Neural progenitor cell (in vitro differentiated cells): ENCODE results near the gene ASCC2. TPM values are rescaled to one million over a fixed set of nuclear protein-coding genes. Genes with fewer than 3 reads are reported as not detected.

Source experiments
- DNase-seq: peaks from one replicate; pipeline ENCODE4 v3.0.0-alpha.2; 2016; ENCODE audit warnings: low spot score
- H2AFZ ChIP-seq: fragments of 200-600 bp; sonication (generic); replicated peaks from 2 replicates; pipeline ENCODE4 v1.6.1; 2016; ENCODE audit warnings: antibody characterized with exemption
- H3F3A ChIP-seq: fragments of 200-600 bp; sonication (generic); 2 replicates; pipeline ENCODE4 v1.6.1; 2016; ENCODE audit warnings: antibody characterized with exemption, low read depth
- H3K27ac ChIP-seq: fragments of 200-600 bp; sonication (generic); 2 replicates; pipeline ENCODE4 v1.5.1; 2016; ENCODE audit warnings: mild to moderate bottlenecking
- H3K27me3 ChIP-seq: fragments of 200-600 bp; sonication (generic); 2 replicates; pipeline ENCODE4 v1.6.1; 2016; ENCODE audit warnings: mild to moderate bottlenecking, moderate library complexity
- H3K36me3 ChIP-seq: fragments of 200-600 bp; sonication (generic); 2 replicates; pipeline ENCODE4 v1.5.1; 2016
- H3K4me1 ChIP-seq: fragments of 200-600 bp; sonication (generic); 2 replicates; pipeline ENCODE4 v1.6.1; 2016; ENCODE audit warnings: mixed run types
- H3K4me2 ChIP-seq: fragments of 200-600 bp; sonication (generic); 2 replicates; pipeline ENCODE4 v1.6.1; 2016
- H3K4me3 ChIP-seq: fragments of 200-600 bp; sonication (generic); 2 replicates; pipeline ENCODE4 v1.5.1; 2016
- H3K79me2 ChIP-seq: fragments of 200-600 bp; sonication (generic); 2 replicates; pipeline ENCODE4 v1.6.1; 2016; ENCODE audit warnings: low read depth
- H3K9ac ChIP-seq: fragments of 200-600 bp; sonication (generic); 2 replicates; pipeline ENCODE4 v1.6.1; 2016
- H3K9me3 ChIP-seq: fragments of 200-600 bp; sonication (generic); 2 replicates; pipeline ENCODE4 v1.5.1; 2016; ENCODE audit warnings: low read depth
- H4K20me1 ChIP-seq: fragments of 200-600 bp; sonication (generic); 2 replicates; pipeline ENCODE4 v1.6.1; 2016; ENCODE audit warnings: low read depth
- H3K27ac Mint-ChIP-seq: 3 replicates; pipeline ENCODE4 v1.8.0; 2021; ENCODE audit warnings: mixed read lengths
- H3K27me3 Mint-ChIP-seq: 2 replicates; pipeline ENCODE4 v1.8.0; 2022; ENCODE audit warnings: low read depth, mild to moderate bottlenecking, inconsistent platforms, moderate library complexity, mixed read lengths; ENCODE audit not compliant: insufficient read depth
- H3K36me3 Mint-ChIP-seq: 3 replicates; pipeline ENCODE4 v1.8.0; 2021; ENCODE audit warnings: mixed read lengths
- H3K4me1 Mint-ChIP-seq: 3 replicates; pipeline ENCODE4 v1.8.0; 2021; ENCODE audit warnings: mixed read lengths
- H3K4me3 Mint-ChIP-seq: 3 replicates; pipeline ENCODE4 v1.8.0; 2021; ENCODE audit warnings: mild to moderate bottlenecking, moderate library complexity, mixed read lengths
- H3K9me3 Mint-ChIP-seq: 3 replicates; pipeline ENCODE4 v1.8.0; 2020; ENCODE audit warnings: mixed read lengths
- EZH2 ChIP-seq: fragments of 200-600 bp; sonication (generic); IDR thresholded peaks from 2 replicates; pipeline ENCODE4 v1.6.1; 2017; ENCODE audit warnings: antibody characterized with exemption, mild to moderate bottlenecking, moderate library complexity
- EZH2phosphoT487 ChIP-seq: fragments of 200-600 bp; sonication (generic); IDR thresholded peaks from 2 replicates; pipeline ENCODE4 v1.6.1; 2017; ENCODE audit warnings: antibody characterized with exemption
- total RNA-seq: library from RNA; depleted of rRNA; stranded (reverse); fragments of >200 nt; gene quantifications from 2 replicates; pipeline ENCODE4 v1.2.3, GENCODE V29; 2015; ENCODE audit warnings: low replicate concordance
- TF ChIP-seq, protein P1 (sequence below): fragments of 200-600 bp; sonication (generic); IDR thresholded peaks from 2 replicates; pipeline ENCODE4 v1.5.1; 2017; ENCODE audit warnings: antibody characterized with exemption, mild to moderate bottlenecking

ASCC2 gene
- total RNA-seq, 1 donor from 2014 or later: 16.1 TPM

DNA sequence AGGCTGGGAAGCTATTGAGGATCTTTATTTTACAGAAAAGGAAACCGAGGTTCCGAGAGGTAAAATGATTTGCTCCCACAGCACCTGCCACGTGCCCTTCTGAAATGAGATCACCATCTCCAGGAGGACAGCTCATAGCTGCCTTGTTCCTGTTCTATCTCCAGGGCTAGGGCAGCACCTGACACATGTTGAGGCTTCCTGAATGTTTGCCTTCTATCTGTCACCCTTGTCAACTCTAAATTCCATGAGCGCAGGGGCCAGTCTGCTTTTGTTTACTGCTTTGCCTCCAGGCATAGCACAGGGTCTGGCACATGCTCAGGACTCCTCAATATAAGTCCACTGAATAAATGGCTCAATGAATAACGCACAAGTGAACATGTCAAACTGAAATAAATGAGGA is 24.1 kb downstream of the ASCC2 start:
- Mint-ChIP-seq H3K27ac (no peak overlapping the region), H3K4me3 (no peak overlapping the region), H3K36me3 (peaks cover 28% of the 10 kb centered on the region), H3K4me1 (peaks cover 6% of the 10 kb centered on the region), H3K27me3 (peaks cover 3% of the 10 kb centered on the region), H3K9me3 (no peaks in the 10 kb centered on the region)
- Histone ChIP-seq H3K4me1 (peaks cover 6% of the 10 kb centered on the region), H4K20me1 (no peaks in the 10 kb centered on the region), H3K9ac (no peak overlapping the region), H3K4me3 (no peak overlapping the region), H3K4me2 (no peak overlapping the region), H2AFZ (no peak overlapping the region), H3K79me2 (no peaks in the 10 kb centered on the region), H3F3A (no peaks in the 10 kb centered on the region), H3K27ac (no peak overlapping the region), H3K27me3 (no peaks in the 10 kb centered on the region), H3K9me3 (no peaks in the 10 kb centered on the region), H3K36me3 (no peaks in the 10 kb centered on the region)
- no peak for DNase-seq
- no peak for TF ChIP-seq EZH2phosphoT487
- TF ChIP-seq, protein P1, sequence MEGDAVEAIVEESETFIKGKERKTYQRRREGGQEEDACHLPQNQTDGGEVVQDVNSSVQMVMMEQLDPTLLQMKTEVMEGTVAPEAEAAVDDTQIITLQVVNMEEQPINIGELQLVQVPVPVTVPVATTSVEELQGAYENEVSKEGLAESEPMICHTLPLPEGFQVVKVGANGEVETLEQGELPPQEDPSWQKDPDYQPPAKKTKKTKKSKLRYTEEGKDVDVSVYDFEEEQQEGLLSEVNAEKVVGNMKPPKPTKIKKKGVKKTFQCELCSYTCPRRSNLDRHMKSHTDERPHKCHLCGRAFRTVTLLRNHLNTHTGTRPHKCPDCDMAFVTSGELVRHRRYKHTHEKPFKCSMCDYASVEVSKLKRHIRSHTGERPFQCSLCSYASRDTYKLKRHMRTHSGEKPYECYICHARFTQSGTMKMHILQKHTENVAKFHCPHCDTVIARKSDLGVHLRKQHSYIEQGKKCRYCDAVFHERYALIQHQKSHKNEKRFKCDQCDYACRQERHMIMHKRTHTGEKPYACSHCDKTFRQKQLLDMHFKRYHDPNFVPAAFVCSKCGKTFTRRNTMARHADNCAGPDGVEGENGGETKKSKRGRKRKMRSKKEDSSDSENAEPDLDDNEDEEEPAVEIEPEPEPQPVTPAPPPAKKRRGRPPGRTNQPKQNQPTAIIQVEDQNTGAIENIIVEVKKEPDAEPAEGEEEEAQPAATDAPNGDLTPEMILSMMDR: no peak
- TF ChIP-seq EZH2: no peak

- no peaks in the 10 kb centered on the region for H3F3A ChIP-seq
- no peak for DNase-seq
- Mint-ChIP-seq H3K4me1 (peaks cover 6% of the 10 kb centered on the region), H3K9me3 (no peaks in the 10 kb centered on the region), H3K4me3 (no peak overlapping the region), H3K27ac (no peak overlapping the region), H3K36me3 (peaks cover 25% of the 10 kb centered on the region), H3K27me3 (peaks cover 2% of the 10 kb centered on the region)
- H3K9me3 ChIP-seq: no peaks in the 10 kb centered on the region
- no peaks in the 10 kb centered on the region for H3K27me3 ChIP-seq
- H3K79me2 ChIP-seq: no peaks in the 10 kb centered on the region
- TF ChIP-seq, protein P1: peak; percentile 15
- TF ChIP-seq EZH2phosphoT487: no peak
- no peak for TF ChIP-seq EZH2
- H3K4me1 ChIP-seq: peaks cover 6% of the 10 kb centered on the region
- H3K4me3 ChIP-seq: no peak overlapping the region
- no peak overlapping the region for H3K9ac ChIP-seq
- H4K20me1 ChIP-seq: no peaks in the 10 kb centered on the region
- H3K4me2 ChIP-seq: no peak overlapping the region
- H2AFZ ChIP-seq: no peak overlapping the region
- no peak overlapping the region for H3K27ac ChIP-seq
- no peaks in the 10 kb centered on the region for H3K36me3 ChIP-seq
These were observed 24.5 kb downstream of the ASCC2 start for GRCh38 chr22:29813563-29813962.

GRCh38 chr22:29813126-29813525 is 24.9 kb downstream of the ASCC2 start:
- Histone ChIP-seq H3K4me3 (no peak overlapping the region), H3F3A (no peaks in the 10 kb centered on the region), H3K9me3 (no peaks in the 10 kb centered on the region), H3K36me3 (no peaks in the 10 kb centered on the region), H3K9ac (no peak overlapping the region), H3K4me1 (peaks cover 6% of the 10 kb centered on the region), H3K27ac (no peak overlapping the region), H4K20me1 (no peaks in the 10 kb centered on the region), H3K27me3 (no peaks in the 10 kb centered on the region), H3K4me2 (no peak overlapping the region), H3K79me2 (no peaks in the 10 kb centered on the region), H2AFZ (no peak overlapping the region)
- peaks cover 2% of the 10 kb centered on the region for H3K27me3 Mint-ChIP-seq
- DNase-seq: no peak
- H3K36me3 Mint-ChIP-seq: peaks cover 25% of the 10 kb centered on the region
- H3K27ac Mint-ChIP-seq: no peak overlapping the region
- H3K4me3 Mint-ChIP-seq: no peak overlapping the region
- TF ChIP-seq, protein P1: no peak
- TF ChIP-seq EZH2: no peak
- TF ChIP-seq EZH2phosphoT487: no peak
- H3K4me1 Mint-ChIP-seq: peaks cover 6% of the 10 kb centered on the region
- no peaks in the 10 kb centered on the region for H3K9me3 Mint-ChIP-seq
